ENCODE results near the gene LAMC3.

The LAMC3 gene

GRCh38 chr9:131028221-131028884 lies 19.4 kb downstream of the LAMC3 start:
- DNase-seq (ENCODE audit: low spot score), result no peak
- TF ChIP-seq CTCF (IDR thresholded peaks at IDR 0.05; ENCODE audit: extremely low read depth, missing control alignments), result no peak

DNA sequence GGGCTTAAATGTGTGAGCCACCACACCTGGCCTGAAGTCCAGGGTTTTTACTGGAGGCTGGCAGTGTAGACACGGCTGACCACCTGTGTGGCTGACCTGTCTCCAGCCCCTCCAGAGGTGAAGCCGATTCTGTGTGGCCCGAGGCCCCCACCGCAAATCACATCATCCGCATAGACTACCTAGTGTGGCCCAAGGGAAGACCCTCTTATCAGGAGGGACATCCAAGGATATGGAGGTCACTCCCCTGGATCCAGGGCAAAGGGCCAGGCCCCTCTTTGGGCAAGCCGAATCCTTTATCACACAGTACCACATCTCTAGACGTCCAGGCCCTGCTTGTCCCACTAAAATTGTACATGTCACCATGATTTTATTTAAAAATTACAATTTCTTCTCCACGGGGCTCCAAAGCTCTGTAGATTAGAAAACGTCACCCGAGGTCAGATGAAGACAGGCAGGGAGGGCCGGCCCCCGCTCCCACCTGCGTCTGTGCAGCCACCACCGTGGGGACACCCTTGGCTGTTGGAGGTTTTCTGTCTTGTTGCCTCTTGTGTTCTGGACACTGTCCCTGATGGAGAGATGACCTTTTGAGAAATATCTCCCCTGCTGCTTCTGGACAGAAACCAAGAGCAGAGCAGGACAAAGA lies 20.1 kb downstream of the LAMC3 start:
- TF ChIP-seq CTCF (IDR thresholded peaks at IDR 0.05; ENCODE audit: extremely low read depth, missing control alignments), result no peak
- no peak for DNase-seq (ENCODE audit: low spot score)

GRCh38 chr9:131029574-131029952 lies 20.6 kb downstream of the LAMC3 start:
- TF ChIP-seq CTCF (IDR thresholded peaks at IDR 0.05; ENCODE audit: extremely low read depth, missing control alignments), result no peak
- no peak for DNase-seq (ENCODE audit: low spot score)

- DNase-seq (ENCODE audit: low spot score), result no peak
- TF ChIP-seq CTCF (IDR thresholded peaks at IDR 0.05; ENCODE audit: extremely low read depth, missing control alignments), result no peak
Observed at GRCh38 chr9:131030239-131031004, 21.4 kb downstream of the LAMC3 start.

- no peak for DNase-seq (ENCODE audit: low spot score)
- no peak for TF ChIP-seq CTCF (IDR thresholded peaks at IDR 0.05; ENCODE audit: extremely low read depth, missing control alignments)
Observed at GRCh38 chr9:131031005-131031641, 22.1 kb downstream of the LAMC3 start.

- DNase-seq (ENCODE audit: low spot score), result no peak
- no peak for TF ChIP-seq CTCF (IDR thresholded peaks at IDR 0.05; ENCODE audit: extremely low read depth, missing control alignments)
Observed at GRCh38 chr9:131031642-131032005, 22.6 kb downstream of the LAMC3 start.

DNA sequence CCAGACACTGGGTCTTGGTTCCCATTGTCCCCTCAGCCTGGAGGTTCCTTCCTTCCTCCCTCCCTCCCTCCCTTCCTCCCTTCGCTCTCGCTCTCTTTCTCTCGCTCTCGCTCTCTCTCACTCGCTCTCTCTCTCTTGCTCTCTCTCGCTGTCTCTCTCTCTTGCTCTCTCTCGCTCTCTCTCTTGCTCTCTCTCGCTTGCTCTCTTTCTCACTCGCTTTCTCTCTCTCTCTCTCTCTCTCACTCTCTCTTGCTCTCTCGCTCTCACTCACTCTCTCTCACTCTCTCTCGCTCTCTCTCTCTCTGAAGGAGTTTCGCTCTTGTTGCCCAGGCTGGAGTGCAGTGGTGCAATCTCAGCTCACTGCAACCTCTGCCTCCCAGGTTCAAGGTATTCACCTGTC lies 23.4 kb downstream of the LAMC3 start:
- TF ChIP-seq CTCF (IDR thresholded peaks at IDR 0.05; ENCODE audit: extremely low read depth, missing control alignments), result no peak
- DNase-seq (ENCODE audit: low spot score), result no peak
